GM12892 (cell line): Measurements from ENCODE around the gene MYO1D.
"Not testable (repeated sequence)": the region's sequence is repeated elsewhere in the genome, so short reads cannot be mapped to it uniquely, and the experiment has no call there.

Experiments used
- POLR2A ChIP-seq: IDR thresholded peaks from 2 replicates; pipeline ENCODE4 v1.6.1; 2011; ENCODE audit warnings: low read depth, low read length, control low read depth
- POLR2AphosphoS5 ChIP-seq: IDR thresholded peaks from 2 replicates; pipeline ENCODE4 v1.6.1; 2011; ENCODE audit warnings: low read depth, low read length, control low read depth
- TAF1 ChIP-seq: IDR thresholded peaks from 2 replicates; pipeline ENCODE4 v1.6.1; 2011; ENCODE audit warnings: low read depth, mild to moderate bottlenecking, control low read depth, low read length, borderline replicate concordance

GRCh38 chr17:32923905-32924304 is 47.0 kb upstream of the MYO1D start:
- TF ChIP-seq POLR2A, TAF1, POLR2AphosphoS5: not testable (repeated sequence)
